A549 (cell line): ENCODE results near the gene SORCS1. TPM values are rescaled to one million over a fixed set of nuclear protein-coding genes. Genes with fewer than 3 reads are reported as not detected.
A peak's percentile ranks its signal among the peaks of the same experiment; 100 is the strongest.

ENCODE experiments used
- ATAC-seq, 2 experiments: fragments of 200-7000 bp in 1 of 2; fragments of >200 bp in 1 of 2; cut with Nextera tagmentation in 1 of 2; cut with Tn5 transposase in 1 of 2; 3 replicates each; pipeline versions ENCODE4 v1.8.0 to v1.9.1; 2018 to 2020; ENCODE audit warnings: mild to moderate bottlenecking in 1 of 2, moderate library complexity in 1 of 2
- CTCF ChIA-PET: fragments of 300-600 bp; sonication (Branson Sonifier 250); formaldehyde crosslinking; extraction: SDS; loops from one replicate; lab custom pipeline; 2021; ENCODE audit warnings: antibody characterized with exemption, inconsistent platforms; lab: Yijun Ruan, JAX
- POLR2A ChIA-PET: fragments of 350-600 bp; formaldehyde crosslinking; extraction: SDS; loops from one replicate; lab custom pipeline; 2021; ENCODE audit warnings: antibody characterized with exemption, inconsistent platforms; lab: Yijun Ruan, JAX
- DNase-seq, 2 experiments: peaks; one replicate each; pipeline versions ENCODE4 v3.0.0 to v3.0.0-alpha.2; 2011 to 2016; ENCODE audit warnings: low read depth in 1 of 2, low spot score in 1 of 2
- FAIRE-seq: peaks from 2 replicates; lab custom pipeline; 2011; peaks lifted over from hg19 to GRCh38; lab: Jason Lieb, UNC
- H3K27ac ChIP-seq, 2 experiments: fragments of >200 bp; sonication (Bioruptor Twin); formaldehyde crosslinking; 3 replicates each; pipeline ENCODE4 v1.5.1; 2016 to 2017
- H3K4me1 ChIP-seq: fragments of >200 bp; sonication (Bioruptor Twin); formaldehyde crosslinking; 3 replicates; pipeline ENCODE4 v1.6.1; 2016
- H3K4me2 ChIP-seq: fragments of >200 bp; sonication (Bioruptor Twin); formaldehyde crosslinking; 3 replicates; pipeline ENCODE4 v1.6.1; 2016
- H3K4me3 ChIP-seq: fragments of >200 bp; sonication (Bioruptor Twin); formaldehyde crosslinking; 3 replicates; pipeline ENCODE4 v1.5.1; 2016
- H3K9me3 ChIP-seq: fragments of >200 bp; sonication (Bioruptor Twin); formaldehyde crosslinking; 3 replicates; pipeline ENCODE4 v1.6.1; 2016
- ATOH8 ChIP-seq: fragments of 250-450 bp; sonication (Bioruptor Pico); IDR thresholded peaks from 2 replicates; pipeline ENCODE4 v1.5.0; 2020; ENCODE audit warnings: low read depth, mild to moderate bottlenecking, moderate library complexity
- BHLHE40 ChIP-seq: IDR thresholded peaks from 2 replicates; pipeline ENCODE4 v1.6.1; 2012; ENCODE audit warnings: low read depth, low read length, inconsistent platforms
- CBX2 ChIP-seq: fragments of 200-600 bp; sonication (generic); IDR thresholded peaks from 2 replicates; pipeline ENCODE4 v1.6.1; 2016; ENCODE audit warnings: low read depth, mild to moderate bottlenecking, borderline replicate concordance
- CBX8 ChIP-seq: fragments of 200-600 bp; sonication (generic); IDR thresholded peaks from 2 replicates; pipeline ENCODE4 v1.6.1; 2016
- EHF ChIP-seq: fragments of 250-450 bp; sonication (Bioruptor Pico); IDR thresholded peaks from 2 replicates; pipeline ENCODE4 v1.5.0; 2020; ENCODE audit warnings: mild to moderate bottlenecking
- EHMT2 ChIP-seq: fragments of 200-600 bp; sonication (generic); IDR thresholded peaks from 2 replicates; pipeline ENCODE4 v1.6.1; 2016; ENCODE audit warnings: antibody characterized with exemption, low read depth, mild to moderate bottlenecking, moderate library complexity
- EP300 ChIP-seq, 2 experiments: fragments of >200 bp; sonication (Bioruptor Twin); formaldehyde crosslinking; IDR thresholded peaks; 2 replicates in 1 of 2; 3 replicates in 1 of 2; pipeline ENCODE4 v1.6.1; 2016 to 2017
- ESRRA ChIP-seq: fragments of 150-350 bp; IDR thresholded peaks from 2 replicates; pipeline ENCODE4 v1.6.1; 2014; ENCODE audit warnings: mild to moderate bottlenecking, low read length, borderline replicate concordance
- FOSB ChIP-seq: fragments of 250-450 bp; sonication (Bioruptor Pico); IDR thresholded peaks from 2 replicates; pipeline ENCODE4 v1.5.0; 2020; ENCODE audit warnings: mild to moderate bottlenecking, moderate library complexity
- FOXS1 ChIP-seq: fragments of 250-450 bp; sonication (Bioruptor Pico); IDR thresholded peaks from 2 replicates; pipeline ENCODE4 v1.5.0; 2020; ENCODE audit warnings: mild to moderate bottlenecking, moderate library complexity
- HDAC2 ChIP-seq: fragments of 200-600 bp; sonication (generic); IDR thresholded peaks from 2 replicates; pipeline ENCODE4 v1.6.1; 2016
- HEYL ChIP-seq: fragments of 250-450 bp; sonication (Bioruptor Pico); IDR thresholded peaks from 2 replicates; pipeline ENCODE4 v1.8.0; 2021; ENCODE audit warnings: mild to moderate bottlenecking, moderate library complexity
- HMGXB4 ChIP-seq: fragments of 250-450 bp; sonication (Bioruptor Pico); IDR thresholded peaks from 2 replicates; pipeline ENCODE4 v1.5.0; 2021; ENCODE audit warnings: mild to moderate bottlenecking, moderate library complexity, borderline replicate concordance
- HOXB13 ChIP-seq: fragments of 250-450 bp; sonication (Bioruptor Pico); IDR thresholded peaks from 2 replicates; pipeline ENCODE4 v1.5.0; 2020; ENCODE audit warnings: low read depth, mild to moderate bottlenecking, moderate library complexity
- KDM5A ChIP-seq: fragments of 200-600 bp; sonication (generic); IDR thresholded peaks from 2 replicates; pipeline ENCODE4 v1.6.1; 2016; ENCODE audit warnings: antibody characterized with exemption, mild to moderate bottlenecking
- MAFK ChIP-seq: fragments of 450-650 bp; IDR thresholded peaks from 2 replicates; pipeline ENCODE4 v1.6.1; 2014; ENCODE audit not compliant: partially characterized antibody
- PBX3 ChIP-seq: IDR thresholded peaks from 2 replicates; pipeline ENCODE4 v1.6.1; 2012
- RAD21 ChIP-seq, 2 experiments: fragments of >200 bp in 1 of 2; sonication (Bioruptor Twin) in 1 of 2; formaldehyde crosslinking in 1 of 2; IDR thresholded peaks in 1 of 2; conservative IDR thresholded peaks in 1 of 2; 2 replicates in 1 of 2; 3 replicates in 1 of 2; pipeline ENCODE4 v1.6.1; 2012 to 2018; ENCODE audit warnings: inconsistent platforms in 1 of 2
- RARB ChIP-seq: fragments of 250-450 bp; sonication (Bioruptor Pico); IDR thresholded peaks from 2 replicates; pipeline ENCODE4 v1.8.0; 2021; ENCODE audit warnings: mild to moderate bottlenecking, moderate library complexity
- REST ChIP-seq: fragments of 200-600 bp; sonication (generic); IDR thresholded peaks from 2 replicates; pipeline ENCODE4 v1.6.1; 2016; ENCODE audit warnings: antibody characterized with exemption, mild to moderate bottlenecking, moderate library complexity
- SMC3 ChIP-seq: fragments of >200 bp; sonication (Bioruptor Twin); formaldehyde crosslinking; IDR thresholded peaks from 3 replicates; pipeline ENCODE4 v1.6.1; 2018; ENCODE audit warnings: inconsistent platforms
- SREBF2 ChIP-seq: fragments of 450-650 bp; IDR thresholded peaks from 2 replicates; pipeline ENCODE4 v1.6.1; 2014; ENCODE audit warnings: mild to moderate bottlenecking, moderate library complexity
- ZFP36 ChIP-seq: fragments of 450-650 bp; IDR thresholded peaks from 2 replicates; pipeline ENCODE4 v1.6.1; 2014; ENCODE audit warnings: borderline replicate concordance; ENCODE audit not compliant: partially characterized antibody
- ZNF302 ChIP-seq: fragments of 250-450 bp; sonication (Bioruptor Pico); IDR thresholded peaks from 2 replicates; pipeline ENCODE4 v1.9.0; 2021; ENCODE audit warnings: inconsistent platforms, mild to moderate bottlenecking, moderate library complexity
- WGBS: methylation state at CpG from one replicate; pipeline ENCODE4 v1.1.6; 2017; ENCODE audit errors: missing lambda C conversion rate; 5-methylcytosine and 5-hydroxymethylcytosine counted together
- polyA minus RNA-seq: library from RNA; depleted of rRNA, polyadenylated mRNA; stranded (reverse); fragments of >200 nt; gene quantifications from 2 replicates; pipeline ENCODE4 v1.2.3, GENCODE V29; 2011; rRNA and poly(A)+ RNA removed
- polyA plus RNA-seq, 4 experiments: library from polyadenylated mRNA; depleted of rRNA in 3 of 4; stranded (reverse); fragments of >200 nt; fragmentation: RNase III in 1 of 4; extraction: RNeasy Plus Mini Kit Qiagen cat#74134 plus additional on column Dnase treatment in 1 of 4; gene quantifications; 2 replicates in 3 of 4; 3 replicates in 1 of 4; pipeline ENCODE4 v1.2.3, GENCODE V29; 2011 to 2017

SORCS1 gene
- polyA plus RNA-seq (2011; rRNA removed), result not detected in 2 replicates
- not detected in 2 replicates for polyA plus RNA-seq (2012; cell fraction: cytosol; rRNA removed)
- not detected in 2 replicates for polyA plus RNA-seq (2012; cell fraction: nucleus; rRNA removed)
- polyA plus RNA-seq (2017; fragmentation: RNase III; extraction: RNeasy Plus Mini Kit Qiagen cat#74134 plus additional on column Dnase treatment), result not detected in 3 replicates
- polyA minus RNA-seq, result not detected in 2 replicates

- TF ChIP-seq CBX2 (no peak), BHLHE40 (no peak), CBX8 (no peak), KDM5A (no peak), PBX3 (no peak), ATOH8 (CRISPR knock-in tag) (no peak), EHMT2 (no peak), ZFP36 (no peak), FOSB (no peak), HDAC2 (no peak), RARB (CRISPR knock-in tag) (no peak), RAD21 (conservative IDR thresholded peaks at IDR 0.05 in 1 of 2, IDR thresholded peaks at IDR 0.05 in 1 of 2) (no peak), EHF (CRISPR knock-in tag) (no peak), HEYL (CRISPR knock-in tag) (no peak), ESRRA (no peak), SMC3 (no peak), ZNF302 (CRISPR knock-in tag) (no peak), REST (no peak), HOXB13 (CRISPR knock-in tag) (no peak), FOXS1 (CRISPR knock-in tag) (no peak)
- TF ChIP-seq, all 56 proteins: peak for 0
- WGBS, result 29% methylated on average over 23 of the region's 105 CpGs
- ATAC-seq (peak in 1 of 2 experiments; percentile 40; a peak in 1 of 6 replicates), FAIRE-seq (no peak), DNase-seq (no peak)
- H3K4me2 ChIP-seq, result peak within 1 kb of the TSS; percentile 47
- no peak within 1 kb of the TSS for H3K4me3 ChIP-seq
- H3K9me3 ChIP-seq, result no peaks in the 10 kb centered on the region
- H3K4me1 ChIP-seq, result no peaks in the 10 kb centered on the region
- CTCF ChIA-PET, result no interaction called here
- H3K27ac ChIP-seq, result no peak within 1 kb of the TSS
- POLR2A ChIA-PET, result no interaction called here
Observed at GRCh38 chr10:107163881-107164861, at the start of gene SORCS1. Gene SORCS1, minus strand, starts transcription at chr10:107164706.

- Histone ChIP-seq H3K4me3 (no peak overlapping the region), H3K4me2 (no peak overlapping the region), H3K9me3 (no peaks in the 10 kb centered on the region; the same call in 1 of the 3 replicates), H3K4me1 (no peaks in the 10 kb centered on the region), H3K27ac (no peak overlapping the region)
- 6% methylated on average over 2 of the region's 2 CpGs for WGBS
- CTCF ChIA-PET, result no interaction called here
- no peak for DNase-seq
- ATAC-seq, result no peak
- no peak for FAIRE-seq
- POLR2A ChIA-PET, result no interaction called here
- TF ChIP-seq MAFK, result no peak
- TF ChIP-seq HDAC2, result no peak
- no peak for TF ChIP-seq EHF (CRISPR knock-in tag)
- no peak for TF ChIP-seq KDM5A
- no peak for TF ChIP-seq FOXS1 (CRISPR knock-in tag)
- TF ChIP-seq ATOH8 (CRISPR knock-in tag), result no peak
- no peak for TF ChIP-seq SREBF2
- no peak for TF ChIP-seq EP300 (IDR thresholded peaks at IDR 0.05)
- TF ChIP-seq HMGXB4, result no peak
Observed at GRCh38 chr10:107214261-107214660, 49.8 kb upstream of the SORCS1 start.
